HPDE6-E6E7 (cell line): ENCODE measurements around the gene LRSAM1.
"Not testable (repeated sequence)": the region's sequence is repeated elsewhere in the genome, so short reads cannot be mapped to it uniquely, and the experiment has no call there.

Experiments used
- DNase-seq: peaks from one replicate; pipeline ENCODE4 v3.0.0; 2011; ENCODE audit warnings: missing footprints; ENCODE audit errors: extremely low spot score

Gene LRSAM1

DNA sequence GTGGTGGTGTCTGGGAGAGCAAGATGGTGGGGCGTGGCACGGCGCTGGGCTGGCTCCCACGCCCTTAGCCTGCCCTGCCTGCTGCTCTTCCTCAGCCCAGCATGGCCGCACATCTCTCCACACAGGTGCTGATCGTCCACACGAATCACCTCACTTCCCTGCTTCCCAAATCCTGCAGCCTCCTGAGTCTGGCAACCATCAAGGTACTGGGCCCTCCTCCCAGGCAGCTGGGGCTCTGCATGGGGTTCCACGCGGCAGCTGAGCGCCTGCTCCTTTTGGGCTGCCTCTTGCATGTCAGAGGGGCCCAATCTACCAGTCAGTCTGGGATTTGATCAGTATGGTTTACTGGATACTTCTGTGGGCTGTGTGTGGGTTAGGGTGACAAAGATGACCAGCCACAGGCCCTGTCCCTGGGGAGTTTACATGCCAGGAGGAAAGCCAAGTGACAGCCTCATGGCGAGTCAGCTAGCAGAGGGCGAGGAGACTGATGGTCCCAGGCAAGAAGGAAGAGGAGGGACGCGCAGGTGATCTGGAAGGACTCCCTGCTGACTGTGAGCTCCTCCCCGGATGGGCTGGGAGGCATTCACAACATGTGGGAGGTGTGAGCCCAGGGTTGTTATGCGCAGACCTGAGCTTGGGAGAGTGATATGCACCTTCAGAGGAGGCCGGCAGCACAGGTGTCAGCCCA lies 6.0 kb downstream of the LRSAM1 start:
- DNase-seq, result no peak

- DNase-seq, result no peak
These were observed 7.6 kb downstream of the LRSAM1 start for GRCh38 chr9:127458921-127459320.

DNA sequence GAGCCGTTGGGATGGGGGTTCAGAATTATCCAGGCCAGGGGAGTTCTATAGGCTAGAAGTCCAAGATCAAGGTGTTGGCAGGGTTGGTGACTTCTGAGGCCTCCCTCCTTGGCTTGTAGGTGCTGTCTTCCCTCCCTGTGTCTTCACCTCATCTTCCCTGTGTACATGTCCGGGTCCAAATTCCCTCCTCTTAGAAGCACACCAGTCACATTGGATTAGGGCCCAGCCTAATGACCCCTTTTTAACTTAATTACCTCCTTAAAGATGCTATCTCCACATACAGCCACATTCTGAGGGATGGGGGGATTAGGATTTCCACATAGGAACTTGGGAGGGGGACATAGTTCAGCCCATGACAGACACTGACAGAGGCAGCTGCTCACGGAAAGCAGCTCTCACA lies 12.1 kb downstream of the LRSAM1 start:
- no peak for DNase-seq

DNA sequence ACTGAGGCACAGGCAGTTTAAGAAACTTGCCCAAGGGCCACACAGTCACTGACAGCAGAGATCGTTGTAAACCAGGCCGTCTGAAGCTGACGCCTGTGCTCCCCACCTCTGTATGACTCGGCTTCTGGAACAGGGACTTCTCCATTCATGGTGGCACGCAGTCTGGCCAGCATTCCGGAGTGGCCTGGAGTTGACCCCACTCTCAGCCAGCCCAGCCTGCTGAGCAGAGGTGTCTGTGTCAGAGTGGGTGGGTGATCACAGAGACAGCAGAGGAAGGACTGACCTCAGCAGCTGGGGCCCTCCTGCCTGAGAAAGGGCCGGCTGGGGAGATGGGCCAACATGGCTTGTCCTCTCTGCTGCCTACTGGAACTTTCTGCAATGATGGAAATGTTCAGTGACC lies 12.6 kb downstream of the LRSAM1 start:
- DNase-seq, result no peak

- not testable (repeated sequence) for DNase-seq
These were observed 15.2 kb downstream of the LRSAM1 start for GRCh38 chr9:127466407-127466917.

GRCh38 chr9:127467621-127468020 lies 16.3 kb downstream of the LRSAM1 start:
- no peak for DNase-seq

DNA sequence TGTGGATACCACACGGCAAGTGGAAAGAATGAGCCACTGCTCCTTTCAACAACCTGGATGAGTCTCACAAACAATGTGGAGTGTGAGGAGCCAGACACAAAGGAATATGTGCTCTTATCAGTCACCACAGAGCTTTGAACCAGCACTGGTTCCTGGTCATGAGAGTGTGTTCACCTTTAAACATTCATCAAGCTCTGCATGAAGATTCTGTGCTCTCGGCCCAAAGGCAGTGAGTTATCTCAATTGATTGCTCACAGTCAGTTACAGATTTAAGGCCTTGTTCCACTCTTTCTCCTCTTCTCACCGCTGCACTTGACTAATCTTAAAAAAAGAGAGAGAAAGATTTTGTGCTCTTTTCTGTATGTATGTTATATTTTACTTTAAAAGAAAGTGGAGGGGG lies 19.4 kb downstream of the LRSAM1 start:
- no peak for DNase-seq

- no peak for DNase-seq
These were observed 22.2 kb downstream of the LRSAM1 start for GRCh38 chr9:127473501-127473900.

DNA sequence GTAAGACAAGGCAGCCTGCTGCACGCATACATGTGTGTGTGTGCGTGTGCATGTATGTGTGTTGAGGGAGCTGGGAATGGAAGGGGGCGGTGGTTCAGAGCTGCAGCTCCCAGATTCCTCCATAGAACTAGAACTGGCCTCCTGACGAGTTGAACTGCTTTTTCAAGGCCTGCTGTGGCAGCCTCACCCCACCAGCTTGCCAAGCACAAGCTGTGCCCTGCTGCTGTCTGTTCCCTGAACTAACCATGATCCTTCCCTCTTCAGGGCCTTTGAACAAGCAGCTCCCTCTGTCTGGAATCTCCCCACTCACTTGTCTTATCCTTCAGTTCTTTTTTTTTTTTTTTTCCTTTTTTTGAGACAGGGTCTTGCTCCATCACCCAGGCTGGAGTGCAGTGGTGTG lies 22.6 kb downstream of the LRSAM1 start:
- DNase-seq, result no peak

DNA sequence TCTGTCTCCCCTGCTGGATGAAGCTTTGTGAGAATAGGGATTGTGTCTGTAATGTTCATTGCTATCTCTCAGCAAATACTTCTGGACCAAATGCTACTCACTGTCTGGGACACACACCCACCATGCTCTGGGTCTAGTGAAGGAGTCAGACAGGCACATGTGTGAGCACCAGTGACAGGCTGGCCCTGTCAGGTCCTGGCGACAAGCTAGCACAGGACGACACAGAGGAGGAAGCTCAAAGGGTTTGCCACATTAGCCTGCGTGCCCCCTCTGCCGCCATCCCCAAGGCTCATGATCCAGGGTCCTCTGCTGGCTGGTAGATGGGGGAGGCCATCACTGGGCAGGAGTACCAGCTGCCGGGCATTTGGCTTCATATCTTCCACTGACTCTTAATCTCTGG lies 23.3 kb downstream of the LRSAM1 start:
- DNase-seq, result no peak

GRCh38 chr9:127479507-127480081 lies 28.3 kb downstream of the LRSAM1 start:
- DNase-seq, result no peak

- DNase-seq, result no peak
These were observed 31.4 kb downstream of the LRSAM1 start for GRCh38 chr9:127482662-127483061.

DNA sequence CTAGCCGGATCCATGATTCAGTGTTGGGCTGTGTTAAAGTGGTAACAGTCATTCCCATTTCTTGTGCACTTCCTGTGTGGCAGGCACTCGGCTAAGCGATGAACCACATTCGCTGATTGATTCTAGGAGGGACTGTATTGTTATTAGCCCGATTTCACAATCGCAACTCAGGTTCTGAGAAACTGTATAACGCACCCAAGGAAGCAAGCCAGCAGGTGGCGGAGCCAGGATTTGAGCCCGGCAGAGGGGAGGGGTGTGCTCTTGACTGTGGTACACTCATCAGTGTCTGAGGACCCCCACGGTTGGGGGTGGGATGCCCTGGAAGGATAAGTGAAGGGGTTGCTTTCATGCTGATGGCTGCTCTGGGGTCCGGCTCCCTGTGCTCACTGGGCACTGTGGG lies 34.7 kb downstream of the LRSAM1 start:
- DNase-seq, result no peak

- DNase-seq, result no peak
These were observed 37.6 kb downstream of the LRSAM1 start for GRCh38 chr9:127488946-127489345.

GRCh38 chr9:127489471-127490115 lies 38.3 kb downstream of the LRSAM1 start:
- DNase-seq, result no peak

DNA sequence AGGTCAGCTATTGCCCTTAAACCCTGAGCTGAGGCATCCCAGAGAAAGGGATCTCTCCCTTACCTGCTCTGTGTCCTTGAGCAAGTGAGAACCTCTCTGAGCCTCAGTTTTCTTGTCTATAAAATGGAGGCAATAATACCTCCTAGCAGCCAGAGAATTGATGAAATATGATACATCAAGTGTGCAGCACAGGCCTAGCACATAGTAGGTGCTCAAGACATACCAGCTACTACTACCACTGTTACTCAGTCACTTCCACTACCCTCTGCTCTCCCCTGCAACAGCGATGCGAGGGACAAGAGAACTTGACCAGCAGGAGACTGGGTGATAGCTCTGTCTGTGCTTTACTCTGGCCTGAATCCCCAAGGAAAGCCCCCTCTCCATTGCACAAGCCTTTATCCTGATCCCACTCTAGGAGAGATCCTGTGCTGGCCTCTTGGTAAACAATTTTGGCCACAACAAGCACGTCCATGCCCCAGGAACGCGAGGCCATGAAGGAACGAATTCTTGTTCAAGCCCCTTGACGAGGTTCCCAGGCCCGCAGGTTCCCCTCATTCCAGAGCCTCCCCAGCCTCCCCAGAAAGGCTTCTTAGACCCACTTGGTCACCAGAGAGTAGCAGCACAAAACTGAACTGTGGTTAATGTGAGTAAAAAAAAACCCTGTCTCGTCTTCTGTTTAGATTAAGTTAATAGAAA lies 39.4 kb downstream of the LRSAM1 start:
- DNase-seq, result no peak

DNA sequence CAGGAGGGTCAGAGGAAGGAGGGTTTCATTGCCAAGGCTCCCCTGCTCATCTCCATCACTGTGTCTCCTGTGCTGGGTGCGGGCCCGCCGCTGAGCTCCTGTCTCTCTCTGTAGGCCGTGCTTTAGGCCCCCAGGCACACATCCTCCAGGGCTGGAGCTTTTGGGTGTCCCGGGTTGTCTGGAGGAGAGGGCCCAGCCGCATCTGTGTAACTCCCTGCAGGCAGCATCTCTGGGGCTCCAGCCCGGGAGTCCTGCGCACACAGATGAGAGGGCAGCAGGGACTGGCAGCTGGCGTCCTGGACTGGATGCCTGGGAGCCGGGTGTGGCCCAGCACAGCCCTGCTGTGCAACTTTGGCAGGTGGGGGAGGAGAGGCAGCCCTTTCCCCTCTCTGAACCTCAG lies 40.2 kb downstream of the LRSAM1 start:
- DNase-seq, result no peak

DNA sequence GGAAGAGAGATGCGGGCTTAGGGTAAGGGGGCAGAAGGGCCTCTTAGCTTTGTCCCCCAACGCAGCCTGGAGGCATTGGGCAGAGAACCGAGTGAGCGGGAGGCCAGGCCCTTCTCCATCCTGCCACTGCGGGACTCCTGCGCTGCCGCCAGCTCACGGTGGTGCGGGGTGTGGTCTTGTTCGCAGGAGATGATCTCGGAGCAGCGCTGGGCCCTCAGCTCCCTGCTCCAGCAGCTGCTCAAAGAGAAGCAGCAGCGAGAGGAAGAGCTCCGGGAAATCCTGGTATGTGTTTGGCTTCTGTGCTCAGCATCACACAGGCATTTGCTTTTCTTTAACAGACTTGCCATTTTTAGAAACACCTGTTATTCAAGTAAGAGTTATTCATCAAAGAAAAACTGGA lies 41.3 kb downstream of the LRSAM1 start:
- no peak for DNase-seq

GRCh38 chr9:127493592-127494303 lies 42.4 kb downstream of the LRSAM1 start:
- DNase-seq, result no peak

GRCh38 chr9:127494304-127494702 lies 43.0 kb downstream of the LRSAM1 start:
- no peak for DNase-seq

DNA sequence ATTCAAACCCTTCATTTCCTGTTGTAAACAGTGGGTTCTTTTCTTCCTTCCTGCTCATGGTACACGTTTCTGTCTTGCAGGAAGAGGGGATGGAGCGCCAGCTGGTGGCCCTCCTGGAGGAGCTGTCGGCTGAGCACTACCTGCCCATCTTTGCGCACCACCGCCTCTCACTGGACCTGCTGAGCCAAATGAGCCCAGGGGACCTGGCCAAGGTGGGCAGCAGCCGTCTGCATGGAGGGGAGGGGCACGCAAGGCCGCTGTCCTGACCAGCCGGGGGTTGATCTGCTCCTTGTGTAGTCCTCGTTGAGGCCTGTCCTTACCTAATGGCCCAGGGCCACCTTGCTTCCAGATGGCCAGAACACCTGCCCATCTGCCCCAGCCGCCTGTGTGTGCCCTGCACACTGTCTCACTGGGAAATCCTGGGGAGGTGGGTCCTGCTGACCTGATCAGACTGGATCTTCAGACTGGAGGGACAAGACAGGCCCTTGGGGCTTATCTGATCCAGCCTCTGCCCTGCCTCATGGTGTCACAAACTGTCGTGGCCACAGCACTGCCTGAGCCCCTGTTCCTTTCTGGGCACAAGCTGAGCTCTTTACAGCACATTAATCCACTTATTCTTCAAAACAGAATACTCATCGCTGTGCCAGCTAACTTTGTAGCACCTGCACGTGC lies 44.7 kb downstream of the LRSAM1 start:
- no peak for DNase-seq
